ENCODE results near the gene MC4R.

DNA sequence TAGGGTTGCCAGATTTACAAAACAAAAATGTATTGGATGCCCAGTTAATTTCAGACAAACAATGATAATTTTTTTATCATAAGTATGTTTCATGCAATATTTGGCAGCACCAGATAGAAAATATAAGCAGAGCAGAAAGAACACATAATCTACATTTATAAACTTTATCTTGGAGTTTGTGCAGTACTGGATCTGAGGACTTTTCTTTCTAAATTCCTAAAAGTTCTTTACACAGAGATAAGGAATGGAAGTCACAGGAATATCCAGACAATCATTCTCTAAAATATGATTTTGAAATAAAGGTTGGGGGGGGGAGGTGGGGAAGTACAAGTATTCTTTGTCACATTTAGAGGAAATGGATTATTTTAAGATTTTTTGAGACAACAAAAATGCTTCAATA is 28.8 kb upstream of the MC4R start:
- TF ChIP-seq, protein P1, sequence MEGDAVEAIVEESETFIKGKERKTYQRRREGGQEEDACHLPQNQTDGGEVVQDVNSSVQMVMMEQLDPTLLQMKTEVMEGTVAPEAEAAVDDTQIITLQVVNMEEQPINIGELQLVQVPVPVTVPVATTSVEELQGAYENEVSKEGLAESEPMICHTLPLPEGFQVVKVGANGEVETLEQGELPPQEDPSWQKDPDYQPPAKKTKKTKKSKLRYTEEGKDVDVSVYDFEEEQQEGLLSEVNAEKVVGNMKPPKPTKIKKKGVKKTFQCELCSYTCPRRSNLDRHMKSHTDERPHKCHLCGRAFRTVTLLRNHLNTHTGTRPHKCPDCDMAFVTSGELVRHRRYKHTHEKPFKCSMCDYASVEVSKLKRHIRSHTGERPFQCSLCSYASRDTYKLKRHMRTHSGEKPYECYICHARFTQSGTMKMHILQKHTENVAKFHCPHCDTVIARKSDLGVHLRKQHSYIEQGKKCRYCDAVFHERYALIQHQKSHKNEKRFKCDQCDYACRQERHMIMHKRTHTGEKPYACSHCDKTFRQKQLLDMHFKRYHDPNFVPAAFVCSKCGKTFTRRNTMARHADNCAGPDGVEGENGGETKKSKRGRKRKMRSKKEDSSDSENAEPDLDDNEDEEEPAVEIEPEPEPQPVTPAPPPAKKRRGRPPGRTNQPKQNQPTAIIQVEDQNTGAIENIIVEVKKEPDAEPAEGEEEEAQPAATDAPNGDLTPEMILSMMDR (IDR thresholded peaks at IDR 0.05; ENCODE audit: low read length): no peak
- TF ChIP-seq EZH2 (IDR thresholded peaks at IDR 0.05; ENCODE audit: borderline replicate concordance, low read length): no peak
